SJSA1 (cell line): ENCODE data around the gene DBX1. TPM values are rescaled to one million over a fixed set of nuclear protein-coding genes. Genes with fewer than 3 reads are reported as not detected.
A peak's percentile ranks its signal among the peaks of the same experiment; 100 is the strongest.
"Not testable (repeated sequence)": the region's sequence is repeated elsewhere in the genome, so short reads cannot be mapped to it uniquely, and the experiment has no call there.

ENCODE experiments used
- DNase-seq, 2 experiments: peaks; one replicate each; pipeline ENCODE4 v3.0.0-alpha.2; 2015 to 2020; ENCODE audit warnings: low spot score in 2 of 2, low read depth in 1 of 2
- H3K27ac ChIP-seq: fragments of 250-450 bp; sonication (Bioruptor Pico); 2 replicates; pipeline ENCODE4 v1.5.1; 2020; ENCODE audit warnings: mild to moderate bottlenecking, moderate library complexity
- H3K27me3 ChIP-seq: fragments of 250-450 bp; sonication (Bioruptor Pico); replicated peaks from 2 replicates; pipeline ENCODE4 v1.5.1; 2020; ENCODE audit warnings: mild to moderate bottlenecking, moderate library complexity
- H3K36me3 ChIP-seq: fragments of 250-450 bp; sonication (Bioruptor Pico); 2 replicates; pipeline ENCODE4 v1.5.1; 2020; ENCODE audit warnings: mild to moderate bottlenecking
- H3K4me1 ChIP-seq: fragments of 250-450 bp; sonication (Bioruptor Pico); replicated peaks from 2 replicates; pipeline ENCODE4 v1.6.1; 2021; ENCODE audit warnings: mild to moderate bottlenecking
- H3K4me3 ChIP-seq: fragments of 250-450 bp; sonication (Bioruptor Pico); 2 replicates; pipeline ENCODE4 v1.5.1; 2020; ENCODE audit warnings: mild to moderate bottlenecking
- H3K9me3 ChIP-seq: fragments of 250-450 bp; sonication (Bioruptor Pico); replicated peaks from 2 replicates; pipeline ENCODE4 v1.5.1; 2020; ENCODE audit warnings: mild to moderate bottlenecking
- total RNA-seq: library from RNA; depleted of rRNA; stranded (reverse); fragments of >200 nt; shearing (Covaris generic); gene quantifications from 2 replicates; pipeline ENCODE4 v1.2.3, GENCODE V29; 2014

Gene DBX1
- total RNA-seq, 1 experiment from 2014 or later, result not detected

- H3K9me3 ChIP-seq, result peaks cover 7% of the 10 kb centered on the region
- no peak overlapping the region for H3K27ac ChIP-seq
- peaks cover 67% of the 10 kb centered on the region for H3K27me3 ChIP-seq
- no peaks in the 10 kb centered on the region for H3K36me3 ChIP-seq
- no peak overlapping the region for H3K4me3 ChIP-seq
- H3K4me1 ChIP-seq, result no peaks in the 10 kb centered on the region
- DNase-seq, result no peak
Measured at GRCh38 chr11:20156280-20156875, 3.9 kb downstream of the DBX1 start.

DNA sequence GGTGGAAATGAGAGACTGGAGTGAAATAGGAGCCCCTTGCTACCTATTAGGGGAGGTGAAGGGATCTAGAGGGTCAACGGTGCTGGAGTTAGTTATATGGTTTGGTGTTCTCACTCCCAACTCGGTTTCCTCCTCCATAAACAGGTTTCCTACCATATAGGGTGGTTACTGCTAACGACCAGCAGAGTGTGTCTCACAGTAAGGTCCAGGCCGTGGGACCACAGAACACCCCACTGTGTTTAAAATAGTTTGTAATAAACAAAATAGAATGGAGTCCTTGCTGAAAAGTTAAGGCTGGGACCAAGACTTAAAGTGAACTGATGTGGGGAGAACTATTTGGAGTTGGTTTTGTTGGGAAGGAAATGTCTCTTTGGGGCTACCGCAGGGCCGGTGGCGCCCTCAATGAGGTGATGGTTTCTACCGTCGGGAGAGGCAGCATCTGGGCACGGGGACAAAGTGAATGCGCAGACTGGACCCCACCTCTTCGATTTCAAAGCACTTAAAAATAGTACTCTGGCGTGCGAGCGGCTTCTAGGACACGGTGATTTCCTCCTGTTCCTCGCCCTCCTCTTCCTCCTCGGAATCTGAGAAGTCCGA is 4.5 kb downstream of the DBX1 start:
- Histone ChIP-seq H3K27ac (no peak overlapping the region), H3K4me3 (no peak overlapping the region), H3K36me3 (no peaks in the 10 kb centered on the region), H3K9me3 (peaks cover 7% of the 10 kb centered on the region), H3K4me1 (no peaks in the 10 kb centered on the region), H3K27me3 (peaks cover 62% of the 10 kb centered on the region)
- no peak for DNase-seq

- no peak overlapping the region for H3K27ac ChIP-seq
Measured at GRCh38 chr11:20154381-20154780, 5.9 kb downstream of the DBX1 start.

GRCh38 chr11:20138707-20139106 is 21.6 kb downstream of the DBX1 start:
- H3K27ac ChIP-seq, result no peak overlapping the region
- H3K27me3 ChIP-seq, result no peaks in the 10 kb centered on the region
- no peak for DNase-seq
- no peaks in the 10 kb centered on the region for H3K4me1 ChIP-seq
- no peaks in the 10 kb centered on the region for H3K36me3 ChIP-seq
- H3K9me3 ChIP-seq, result no peaks in the 10 kb centered on the region
- no peak overlapping the region for H3K4me3 ChIP-seq

More at GRCh38 chr11:20154381-20154780, 5.9 kb downstream of the DBX1 start:
- H3K4me1 ChIP-seq, result no peaks in the 10 kb centered on the region
- peaks cover 56% of the 10 kb centered on the region for H3K27me3 ChIP-seq
- H3K9me3 ChIP-seq, result peaks cover 7% of the 10 kb centered on the region
- H3K36me3 ChIP-seq, result no peaks in the 10 kb centered on the region
- H3K4me3 ChIP-seq, result no peak overlapping the region
- DNase-seq, result no peak

DNA sequence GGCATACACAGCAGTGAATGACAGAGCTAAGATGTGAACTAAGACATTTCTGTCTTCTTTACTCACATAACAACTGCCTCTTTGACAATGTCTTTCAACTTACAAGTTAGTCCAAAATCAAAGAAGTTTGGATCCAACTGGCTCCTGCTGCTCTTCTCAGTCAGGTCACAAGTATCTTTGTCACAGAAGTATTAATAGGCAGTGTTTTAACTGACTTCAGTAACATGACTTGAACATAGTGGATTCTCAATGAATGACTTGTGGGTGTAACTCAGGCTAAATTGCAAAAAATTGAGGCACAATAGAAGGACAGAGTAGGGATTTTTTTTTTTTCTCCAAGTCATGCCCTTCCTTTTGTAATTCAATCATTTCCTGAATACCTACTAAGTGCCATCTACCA is 22.6 kb downstream of the DBX1 start:
- Histone ChIP-seq H3K9me3 (no peaks in the 10 kb centered on the region), H3K4me1 (no peaks in the 10 kb centered on the region), H3K4me3 (no peak overlapping the region), H3K27me3 (no peaks in the 10 kb centered on the region), H3K36me3 (no peaks in the 10 kb centered on the region), H3K27ac (no peak overlapping the region)
- DNase-seq, result no peak

- no peaks in the 10 kb centered on the region for H3K27me3 ChIP-seq
- no peaks in the 10 kb centered on the region for H3K36me3 ChIP-seq
- no peak for DNase-seq
- no peak overlapping the region for H3K27ac ChIP-seq
- no peaks in the 10 kb centered on the region for H3K9me3 ChIP-seq
- no peak overlapping the region for H3K4me3 ChIP-seq
- H3K4me1 ChIP-seq, result no peaks in the 10 kb centered on the region
Measured at GRCh38 chr11:20134991-20135736, 25.1 kb downstream of the DBX1 start.

DNA sequence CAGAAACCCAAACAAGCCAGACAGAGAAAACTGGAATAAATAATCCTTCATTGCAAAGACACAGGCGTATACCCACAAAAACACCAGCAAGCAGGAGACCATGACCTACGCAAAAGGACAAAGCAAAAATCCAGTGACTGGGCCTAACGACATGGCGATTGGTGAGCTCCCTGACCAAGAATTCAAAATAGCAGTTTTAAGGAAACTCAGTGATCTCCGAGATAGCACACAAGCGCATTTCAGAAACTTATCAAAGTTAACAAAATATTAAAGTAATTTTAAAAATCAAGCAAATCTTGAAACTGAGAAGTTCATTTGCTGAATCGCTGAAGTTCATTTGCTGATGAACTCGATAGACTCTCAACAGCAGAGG is 27.6 kb downstream of the DBX1 start:
- no peak overlapping the region for H3K27ac ChIP-seq
- H3K4me3 ChIP-seq, result no peak overlapping the region

GRCh38 chr11:20131788-20132666 is 28.2 kb downstream of the DBX1 start:
- Histone ChIP-seq H3K9me3 (no peaks in the 10 kb centered on the region), H3K27me3 (no peaks in the 10 kb centered on the region), H3K4me3 (no peak overlapping the region), H3K36me3 (no peaks in the 10 kb centered on the region), H3K27ac (no peak overlapping the region), H3K4me1 (no peaks in the 10 kb centered on the region)
- peak in 1 of 2 experiments; percentile 19 for DNase-seq

More for the DNA sequence above, 27.6 kb downstream of the DBX1 start:
- H3K9me3 ChIP-seq, result no peaks in the 10 kb centered on the region
- no peaks in the 10 kb centered on the region for H3K27me3 ChIP-seq
- H3K4me1 ChIP-seq, result no peaks in the 10 kb centered on the region
- no peaks in the 10 kb centered on the region for H3K36me3 ChIP-seq
- no peak for DNase-seq

- Histone ChIP-seq H3K4me1 (no peaks in the 10 kb centered on the region), H3K27me3 (no peaks in the 10 kb centered on the region), H3K36me3 (no peaks in the 10 kb centered on the region), H3K4me3 (no peak overlapping the region), H3K9me3 (no peaks in the 10 kb centered on the region), H3K27ac (no peak overlapping the region)
- no peak for DNase-seq
Measured at GRCh38 chr11:20129665-20130064, 30.6 kb downstream of the DBX1 start.

GRCh38 chr11:20128528-20128825 is 31.8 kb downstream of the DBX1 start:
- not testable (repeated sequence) for H3K9me3 ChIP-seq, DNase-seq, H3K4me3 ChIP-seq

GRCh38 chr11:20127671-20128527 is 32.4 kb downstream of the DBX1 start:
- Histone ChIP-seq H3K27me3 (no peaks in the 10 kb centered on the region), H3K9me3 (no peaks in the 10 kb centered on the region), H3K27ac (no peak overlapping the region), H3K4me3 (no peak overlapping the region), H3K36me3 (no peaks in the 10 kb centered on the region), H3K4me1 (no peaks in the 10 kb centered on the region)
- peak; percentile 19 to 51 for DNase-seq

More at GRCh38 chr11:20128528-20128825, 31.8 kb downstream of the DBX1 start:
- not testable (repeated sequence) for H3K36me3 ChIP-seq, H3K27ac ChIP-seq, H3K4me1 ChIP-seq, H3K27me3 ChIP-seq

DNA sequence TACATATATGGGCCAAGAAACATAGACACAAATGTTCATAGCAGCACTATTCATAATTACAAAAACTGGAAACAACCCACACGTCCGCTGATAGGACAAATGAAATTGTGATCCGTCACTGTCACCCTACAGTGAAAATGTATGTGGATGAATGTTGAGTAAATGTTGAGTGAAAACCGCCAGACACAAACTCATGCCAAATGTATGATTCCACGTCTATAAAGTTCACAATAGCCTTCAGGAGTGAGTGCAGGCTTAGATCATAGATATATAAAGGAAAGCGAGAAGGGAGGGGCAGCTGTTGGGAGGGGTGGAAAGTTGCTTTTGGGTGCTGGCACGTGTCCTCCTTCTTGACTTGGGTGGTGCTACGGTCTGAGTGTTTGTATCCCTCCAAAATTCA is 33.6 kb downstream of the DBX1 start:
- H3K27me3 ChIP-seq, result no peaks in the 10 kb centered on the region
- DNase-seq, result no peak
- H3K9me3 ChIP-seq, result no peaks in the 10 kb centered on the region
- no peaks in the 10 kb centered on the region for H3K4me1 ChIP-seq
- no peak overlapping the region for H3K27ac ChIP-seq
- H3K4me3 ChIP-seq, result no peak overlapping the region
- no peaks in the 10 kb centered on the region for H3K36me3 ChIP-seq

DNA sequence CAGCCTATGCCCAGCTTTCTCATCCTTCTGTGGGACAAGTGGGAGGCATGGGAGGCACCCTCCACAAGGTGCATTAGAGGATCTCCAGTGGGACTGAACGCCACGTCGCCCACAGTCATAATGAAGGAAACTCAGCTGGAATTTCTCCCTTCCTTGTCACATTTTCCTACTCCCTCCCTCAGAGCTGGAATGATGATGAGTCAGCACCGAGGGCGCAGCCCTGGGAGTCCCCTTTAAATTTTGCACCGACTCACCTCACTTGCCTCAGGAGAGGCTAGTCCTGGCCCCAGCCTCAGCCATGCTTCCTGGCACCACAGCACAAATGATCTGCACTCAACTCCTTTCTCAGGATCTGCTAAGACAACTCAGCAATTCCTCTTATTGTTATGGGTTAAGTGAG is 34.3 kb downstream of the DBX1 start:
- Histone ChIP-seq H3K27ac (no peak overlapping the region), H3K9me3 (no peaks in the 10 kb centered on the region), H3K36me3 (no peaks in the 10 kb centered on the region), H3K27me3 (no peaks in the 10 kb centered on the region), H3K4me3 (no peak overlapping the region), H3K4me1 (no peaks in the 10 kb centered on the region)
- no peak for DNase-seq
